ENCODE data around the gene OVAAL. TPM values are rescaled to one million over a fixed set of nuclear protein-coding genes. Genes with fewer than 3 reads are reported as not detected.

OVAAL gene
- total RNA-seq, 1 donor from 2014 or later = not detected

DNA sequence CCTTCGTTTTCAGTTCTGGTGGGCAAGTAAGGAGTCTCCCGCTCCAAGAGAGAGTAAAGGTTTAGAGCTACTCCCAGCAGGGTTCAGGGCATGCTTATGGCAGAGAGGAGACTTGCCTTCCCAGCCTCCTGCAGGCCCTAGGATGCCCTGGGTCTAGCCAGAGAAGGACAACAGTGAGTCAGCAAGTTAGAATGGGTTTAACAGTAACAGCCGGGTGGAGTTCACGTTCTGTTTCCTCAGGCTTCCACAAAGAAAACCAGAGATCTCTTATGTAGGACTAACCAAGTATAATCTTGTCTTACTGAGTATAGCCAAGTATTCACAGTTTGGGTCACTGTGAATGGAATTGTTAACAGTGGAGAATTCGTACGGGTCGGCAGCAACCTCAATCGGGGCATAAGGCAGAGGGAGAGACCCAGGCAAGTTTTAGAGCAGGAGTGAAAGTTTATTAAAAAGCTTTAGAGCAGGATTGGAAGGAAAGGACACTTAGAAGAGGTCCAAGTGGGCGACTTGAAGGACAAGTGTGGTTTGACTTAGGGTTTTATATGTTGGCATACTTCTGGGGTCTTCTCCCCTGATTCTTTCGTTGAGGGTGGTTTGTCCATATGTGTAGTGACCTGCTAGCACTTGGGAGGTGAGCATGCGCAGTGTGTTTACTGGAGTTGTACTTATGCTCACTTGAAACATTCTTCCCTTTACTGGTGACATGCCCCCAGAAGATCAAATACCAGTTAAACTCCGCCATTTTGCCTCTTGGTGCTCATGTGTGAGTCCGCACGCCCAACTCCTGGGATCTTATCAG lies 4.5 kb downstream of the OVAAL start:
- Mint-ChIP-seq H3K9me3 (ENCODE audit: unreplicated experiment) (no peaks in the 10 kb centered on the region), H3K36me3 (ENCODE audit: unreplicated experiment) (no peaks in the 10 kb centered on the region), H3K4me3 (ENCODE audit: unreplicated experiment) (no peak overlapping the region), H3K4me1 (ENCODE audit: unreplicated experiment) (peaks cover 19% of the 10 kb centered on the region), H3K27ac (ENCODE audit: unreplicated experiment) (peak overlapping the region; percentile 67), H3K27me3 (ENCODE audit: unreplicated experiment) (no peaks in the 10 kb centered on the region)
- no peak for DNase-seq (ENCODE audit: extremely low spot score, unreplicated experiment)
- TF ChIP-seq, protein P1, sequence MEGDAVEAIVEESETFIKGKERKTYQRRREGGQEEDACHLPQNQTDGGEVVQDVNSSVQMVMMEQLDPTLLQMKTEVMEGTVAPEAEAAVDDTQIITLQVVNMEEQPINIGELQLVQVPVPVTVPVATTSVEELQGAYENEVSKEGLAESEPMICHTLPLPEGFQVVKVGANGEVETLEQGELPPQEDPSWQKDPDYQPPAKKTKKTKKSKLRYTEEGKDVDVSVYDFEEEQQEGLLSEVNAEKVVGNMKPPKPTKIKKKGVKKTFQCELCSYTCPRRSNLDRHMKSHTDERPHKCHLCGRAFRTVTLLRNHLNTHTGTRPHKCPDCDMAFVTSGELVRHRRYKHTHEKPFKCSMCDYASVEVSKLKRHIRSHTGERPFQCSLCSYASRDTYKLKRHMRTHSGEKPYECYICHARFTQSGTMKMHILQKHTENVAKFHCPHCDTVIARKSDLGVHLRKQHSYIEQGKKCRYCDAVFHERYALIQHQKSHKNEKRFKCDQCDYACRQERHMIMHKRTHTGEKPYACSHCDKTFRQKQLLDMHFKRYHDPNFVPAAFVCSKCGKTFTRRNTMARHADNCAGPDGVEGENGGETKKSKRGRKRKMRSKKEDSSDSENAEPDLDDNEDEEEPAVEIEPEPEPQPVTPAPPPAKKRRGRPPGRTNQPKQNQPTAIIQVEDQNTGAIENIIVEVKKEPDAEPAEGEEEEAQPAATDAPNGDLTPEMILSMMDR (IDR thresholded peaks at IDR 0.05) = no peak

DNA sequence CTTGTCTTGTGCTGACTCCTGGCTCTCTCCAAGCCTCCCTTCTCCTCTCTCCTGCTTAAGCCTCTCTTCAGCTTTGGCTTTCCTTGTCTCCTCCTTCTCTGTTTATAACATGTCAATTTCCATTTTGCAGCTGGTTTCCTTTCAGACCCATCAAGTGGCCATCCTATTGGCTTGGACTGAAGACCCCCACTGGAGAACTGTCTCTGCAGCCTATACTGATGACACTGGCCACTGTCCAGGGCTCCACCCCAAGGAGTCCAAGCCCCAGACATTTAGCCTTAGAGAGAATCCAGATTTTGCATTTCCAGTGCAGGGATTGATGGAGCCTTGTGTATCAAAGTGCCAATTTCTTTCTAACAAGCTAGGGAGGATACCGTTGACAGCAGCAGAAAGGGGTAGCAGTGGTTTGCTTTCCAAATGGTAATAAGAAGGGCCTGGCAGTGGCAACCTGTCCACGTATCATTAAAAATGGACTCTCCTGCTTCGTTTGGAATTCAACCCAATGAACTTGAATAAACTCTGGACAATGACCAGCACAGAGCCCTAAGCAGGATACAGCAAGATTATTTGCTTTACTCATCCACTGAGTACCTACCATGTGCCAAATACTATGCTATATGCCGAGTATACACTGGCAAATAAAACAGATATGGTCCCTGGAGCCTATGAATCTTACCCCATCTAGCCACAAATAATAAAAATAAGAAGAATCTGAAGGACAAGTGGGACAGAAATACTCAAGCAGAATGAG lies 6.5 kb downstream of the OVAAL start:
- no peaks in the 10 kb centered on the region for H3K9me3 Mint-ChIP-seq (ENCODE audit: unreplicated experiment)
- no peaks in the 10 kb centered on the region for H3K36me3 Mint-ChIP-seq (ENCODE audit: unreplicated experiment)
- no peak overlapping the region for H3K27ac Mint-ChIP-seq (ENCODE audit: unreplicated experiment)
- DNase-seq (ENCODE audit: extremely low spot score, unreplicated experiment) = no peak
- H3K4me1 Mint-ChIP-seq (ENCODE audit: unreplicated experiment) = peaks cover 19% of the 10 kb centered on the region
- TF ChIP-seq, protein P1 (IDR thresholded peaks at IDR 0.05) = no peak
- H3K4me3 Mint-ChIP-seq (ENCODE audit: unreplicated experiment) = no peak overlapping the region
- H3K27me3 Mint-ChIP-seq (ENCODE audit: unreplicated experiment) = no peaks in the 10 kb centered on the region

DNA sequence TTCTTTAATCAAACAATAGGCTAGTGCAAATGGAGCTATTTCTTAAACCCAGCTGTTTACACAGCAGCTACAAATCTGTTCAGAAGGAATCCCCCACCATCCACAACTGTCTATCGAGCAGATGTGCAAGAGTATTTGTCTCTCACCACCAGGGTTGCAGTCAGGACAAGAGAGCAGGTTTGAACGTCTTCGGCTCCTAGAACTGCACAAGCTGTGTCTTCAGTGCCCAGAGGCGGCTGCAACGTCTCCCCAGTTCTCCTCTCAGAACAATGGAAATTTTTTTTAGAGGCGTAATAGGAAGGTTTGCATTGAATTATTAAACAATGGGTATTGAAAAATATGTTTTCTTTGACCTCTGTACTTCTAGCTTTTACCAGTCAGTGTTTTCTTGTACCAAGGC lies 7.3 kb downstream of the OVAAL start:
- TF ChIP-seq, protein P1 (IDR thresholded peaks at IDR 0.05) = no peak
- DNase-seq (ENCODE audit: extremely low spot score, unreplicated experiment) = no peak
- no peaks in the 10 kb centered on the region for H3K9me3 Mint-ChIP-seq (ENCODE audit: unreplicated experiment)
- no peaks in the 10 kb centered on the region for H3K36me3 Mint-ChIP-seq (ENCODE audit: unreplicated experiment)
- H3K4me1 Mint-ChIP-seq (ENCODE audit: unreplicated experiment) = peaks cover 17% of the 10 kb centered on the region
- H3K4me3 Mint-ChIP-seq (ENCODE audit: unreplicated experiment) = no peak overlapping the region
- H3K27me3 Mint-ChIP-seq (ENCODE audit: unreplicated experiment) = no peaks in the 10 kb centered on the region
- no peak overlapping the region for H3K27ac Mint-ChIP-seq (ENCODE audit: unreplicated experiment)

DNA sequence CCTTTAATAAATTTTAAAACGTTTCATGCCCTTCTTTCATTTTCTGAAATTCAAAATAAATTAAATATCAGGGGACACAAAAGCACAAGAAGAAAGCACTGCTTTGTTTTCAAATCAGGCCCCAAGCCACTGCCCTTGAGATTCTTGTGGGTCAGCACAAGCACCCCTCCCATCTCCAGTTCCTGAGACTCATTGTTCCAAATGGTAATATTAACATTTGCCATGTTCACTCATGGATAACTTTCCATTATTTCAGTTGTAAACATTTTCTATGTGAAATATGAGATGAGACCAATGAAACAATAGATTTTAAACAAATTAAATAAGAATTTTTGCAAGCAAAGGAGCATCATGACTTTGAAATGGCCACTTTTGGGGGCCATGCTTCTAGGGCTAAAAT lies 7.7 kb downstream of the OVAAL start:
- no peaks in the 10 kb centered on the region for H3K27me3 Mint-ChIP-seq (ENCODE audit: unreplicated experiment)
- no peaks in the 10 kb centered on the region for H3K9me3 Mint-ChIP-seq (ENCODE audit: unreplicated experiment)
- H3K4me1 Mint-ChIP-seq (ENCODE audit: unreplicated experiment) = peaks cover 17% of the 10 kb centered on the region
- DNase-seq (ENCODE audit: extremely low spot score, unreplicated experiment) = no peak
- no peak overlapping the region for H3K27ac Mint-ChIP-seq (ENCODE audit: unreplicated experiment)
- H3K4me3 Mint-ChIP-seq (ENCODE audit: unreplicated experiment) = no peak overlapping the region
- TF ChIP-seq, protein P1 (IDR thresholded peaks at IDR 0.05) = no peak
- no peaks in the 10 kb centered on the region for H3K36me3 Mint-ChIP-seq (ENCODE audit: unreplicated experiment)

DNA sequence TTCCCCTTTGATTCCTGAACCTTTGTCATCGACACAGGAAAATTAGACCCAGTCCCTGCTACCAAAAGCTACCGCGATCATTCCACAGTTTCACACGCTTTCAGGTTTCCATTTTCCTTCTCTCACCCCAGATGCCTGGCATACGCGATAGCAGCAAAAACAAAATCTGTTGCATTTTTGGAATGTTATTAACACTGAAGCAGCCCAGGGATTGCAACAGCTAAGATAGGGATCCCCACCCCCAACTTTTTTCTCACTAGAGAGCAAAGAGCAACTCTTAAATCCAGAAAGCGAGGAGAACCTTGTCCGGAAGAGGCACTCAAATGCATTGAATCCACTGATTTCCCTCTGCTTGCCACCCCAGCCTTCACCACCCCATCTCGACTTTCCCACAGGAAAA lies 8.9 kb downstream of the OVAAL start:
- H3K36me3 Mint-ChIP-seq (ENCODE audit: unreplicated experiment) = no peaks in the 10 kb centered on the region
- TF ChIP-seq, protein P1 (IDR thresholded peaks at IDR 0.05) = no peak
- no peak for DNase-seq (ENCODE audit: extremely low spot score, unreplicated experiment)
- H3K4me1 Mint-ChIP-seq (ENCODE audit: unreplicated experiment) = peaks cover 12% of the 10 kb centered on the region
- H3K27ac Mint-ChIP-seq (ENCODE audit: unreplicated experiment) = no peak overlapping the region
- no peaks in the 10 kb centered on the region for H3K9me3 Mint-ChIP-seq (ENCODE audit: unreplicated experiment)
- H3K4me3 Mint-ChIP-seq (ENCODE audit: unreplicated experiment) = no peak overlapping the region
- no peaks in the 10 kb centered on the region for H3K27me3 Mint-ChIP-seq (ENCODE audit: unreplicated experiment)
